ENCODE data around the gene KRTAP5-2. TPM values are rescaled to one million over a fixed set of nuclear protein-coding genes. Genes with fewer than 3 reads are reported as not detected.

KRTAP5-2 gene
- total RNA-seq, 1 donor from 2014 or later, result not detected

- DNase-seq (ENCODE audit: extremely low spot score, unreplicated experiment), result no peak
- Mint-ChIP-seq H3K9me3 (no peaks in the 10 kb centered on the region), H3K27me3 (peaks cover 38% of the 10 kb centered on the region), H3K4me1 (ENCODE audit: unreplicated experiment) (peaks cover under 1% of the 10 kb centered on the region), H3K36me3 (no peaks in the 10 kb centered on the region), H3K4me3 (no peak overlapping the region), H3K27ac (no peak overlapping the region)
- TF ChIP-seq CTCF (conservative IDR thresholded peaks at IDR 0.05), result no peak
Observed at GRCh38 chr11:1624621-1625020, 26.5 kb upstream of the KRTAP5-2 start.

- TF ChIP-seq CTCF (conservative IDR thresholded peaks at IDR 0.05), result no peak
- DNase-seq (ENCODE audit: extremely low spot score, unreplicated experiment), result no peak
- no peaks in the 10 kb centered on the region for H3K9me3 Mint-ChIP-seq
- H3K4me3 Mint-ChIP-seq, result no peak overlapping the region
- peaks cover 36% of the 10 kb centered on the region for H3K27me3 Mint-ChIP-seq
- H3K4me1 Mint-ChIP-seq (ENCODE audit: unreplicated experiment), result peaks cover 5% of the 10 kb centered on the region
- no peaks in the 10 kb centered on the region for H3K36me3 Mint-ChIP-seq
- no peak overlapping the region for H3K27ac Mint-ChIP-seq
Observed at GRCh38 chr11:1623716-1624115, 25.6 kb upstream of the KRTAP5-2 start.

GRCh38 chr11:1622086-1622485, 24.0 kb upstream of the KRTAP5-2 start, which contains the start of gene KRTAP5-4:
Gene KRTAP5-4 (minus strand): TSS chr11:1622138. CDS start chr11:1622093, 45 bp downstream.
- Mint-ChIP-seq H3K27me3 (peaks cover 32% of the 10 kb centered on the region), H3K9me3 (peaks cover under 1% of the 10 kb centered on the region), H3K4me1 (ENCODE audit: unreplicated experiment) (peaks cover 5% of the 10 kb centered on the region), H3K4me3 (no peak within 1 kb of the TSS), H3K36me3 (no peaks in the 10 kb centered on the region), H3K27ac (no peak within 1 kb of the TSS)
- TF ChIP-seq CTCF (conservative IDR thresholded peaks at IDR 0.05), result no peak
- no peak for DNase-seq (ENCODE audit: extremely low spot score, unreplicated experiment)

GRCh38 chr11:1619449-1619848, 21.4 kb upstream of the KRTAP5-2 start:
- Mint-ChIP-seq H3K9me3 (peaks cover 14% of the 10 kb centered on the region), H3K4me1 (ENCODE audit: unreplicated experiment) (peaks cover 5% of the 10 kb centered on the region), H3K27ac (peak overlapping the region; percentile 14), H3K4me3 (no peak overlapping the region), H3K27me3 (peaks cover 41% of the 10 kb centered on the region), H3K36me3 (peaks cover 3% of the 10 kb centered on the region)
- DNase-seq (ENCODE audit: extremely low spot score, unreplicated experiment), result no peak
- TF ChIP-seq CTCF (conservative IDR thresholded peaks at IDR 0.05), result no peak

GRCh38 chr11:1618231-1618630, 20.1 kb upstream of the KRTAP5-2 start:
- Mint-ChIP-seq H3K4me3 (no peak overlapping the region), H3K27ac (no peak overlapping the region), H3K27me3 (peaks cover 42% of the 10 kb centered on the region)

More at GRCh38 chr11:1618231-1618630, 20.1 kb upstream of the KRTAP5-2 start:
- H3K9me3 Mint-ChIP-seq, result peaks cover 19% of the 10 kb centered on the region
- H3K36me3 Mint-ChIP-seq, result peaks cover 3% of the 10 kb centered on the region
- DNase-seq (ENCODE audit: extremely low spot score, unreplicated experiment), result no peak
- H3K4me1 Mint-ChIP-seq (ENCODE audit: unreplicated experiment), result peaks cover 5% of the 10 kb centered on the region
- TF ChIP-seq CTCF (conservative IDR thresholded peaks at IDR 0.05), result no peak
